MCF 10A (cell line): ENCODE data around the gene PPEF2. TPM values are rescaled to one million over a fixed set of nuclear protein-coding genes. Genes with fewer than 3 reads are reported as not detected.
"Not testable (repeated sequence)": the region's sequence is repeated elsewhere in the genome, so short reads cannot be mapped to it uniquely, and the experiment has no call there.

Experiments
- BruUV-seq: library from RNA; stranded (reverse); fragments of 400-500 nt; replicated peaks from 2 replicates; lab custom pipeline; 2021; lab: Mats Ljungman, UMichigan
- CTCF ChIA-PET: fragments of 300-600 bp; sonication (Branson Sonifier 250); formaldehyde crosslinking; extraction: SDS; loops from one replicate; lab custom pipeline; 2021; ENCODE audit warnings: antibody characterized with exemption, inconsistent platforms; lab: Yijun Ruan, JAX
- POLR2A ChIA-PET: fragments of 300-600, 350-650 bp; sonication (Branson Sonifier 250); formaldehyde crosslinking; extraction: SDS; loops from one replicate; lab custom pipeline; 2020; ENCODE audit warnings: antibody characterized with exemption, inconsistent platforms; lab: Yijun Ruan, JAX
- DNase-seq: peaks from one replicate; pipeline ENCODE4 v3.0.0-alpha.2; 2018; ENCODE audit not compliant: unreplicated experiment
- H3K27ac Mint-ChIP-seq: one replicate; pipeline ENCODE4 v1.8.0; 2022; ENCODE audit warnings: mild to moderate bottlenecking, low read depth, mixed read lengths; ENCODE audit not compliant: unreplicated experiment
- H3K27me3 Mint-ChIP-seq: one replicate; pipeline ENCODE4 v1.8.0; 2022; ENCODE audit warnings: mixed read lengths; ENCODE audit not compliant: insufficient read depth, unreplicated experiment
- H3K36me3 Mint-ChIP-seq: one replicate; pipeline ENCODE4 v1.8.0; 2022; ENCODE audit warnings: mild to moderate bottlenecking, moderate library complexity, mixed read lengths; ENCODE audit not compliant: insufficient read depth, unreplicated experiment
- H3K4me1 Mint-ChIP-seq: one replicate; pipeline ENCODE4 v1.8.0; 2022; ENCODE audit warnings: mixed read lengths; ENCODE audit not compliant: insufficient read depth, unreplicated experiment
- H3K4me3 Mint-ChIP-seq: one replicate; pipeline ENCODE4 v1.8.0; 2022; ENCODE audit warnings: mild to moderate bottlenecking, moderate library complexity, mixed read lengths; ENCODE audit not compliant: unreplicated experiment
- H3K9me3 Mint-ChIP-seq: one replicate; pipeline ENCODE4 v1.8.0; 2022; ENCODE audit warnings: mixed read lengths; ENCODE audit not compliant: unreplicated experiment
- CTCF ChIP-seq: fragments of 200-600 bp; IDR thresholded peaks from one replicate; pipeline ENCODE4 v1.8.0; 2022; ENCODE audit warnings: antibody characterized with exemption, mild to moderate bottlenecking; ENCODE audit not compliant: unreplicated experiment
- intact Hi-C: fragments of 100-400 bp; cut with micrococcal nuclease; formaldehyde crosslinking; loops from 2 replicates; pipeline ENCODE4 v1.14.1; 2022
- total RNA-seq: library from RNA; stranded (reverse); gene quantifications from 2 replicates; pipeline ENCODE4 v1.2.3, GENCODE V29; 2022

PPEF2 gene
- total RNA-seq, 1 experiment from 2014 or later: not detected

- Mint-ChIP-seq H3K36me3 (peaks cover 5% of the 10 kb centered on the region), H3K4me1 (no peaks in the 10 kb centered on the region), H3K27ac (no peak overlapping the region), H3K4me3 (no peak overlapping the region), H3K9me3 (no peaks in the 10 kb centered on the region), H3K27me3 (no peaks in the 10 kb centered on the region)
- CTCF ChIA-PET: no interaction called here
- intact Hi-C loops: loop anchor here (5.0 kb wide), 1 partner anchor 147 kb away; no protein-coding TSS in a partner anchor
- no peak for TF ChIP-seq CTCF
- BruUV-seq: no TSS peak
- POLR2A ChIA-PET: no interaction called here
- DNase-seq: no peak
These were observed 17.7 kb upstream of the PPEF2 start for GRCh38 chr4:75919920-75920319.

GRCh38 chr4:75916091-75916661 is 13.9 kb upstream of the PPEF2 start:
- H3K27ac Mint-ChIP-seq: peak overlapping the region; percentile 31
- no peak overlapping the region for H3K4me3 Mint-ChIP-seq
- H3K27me3 Mint-ChIP-seq: no peaks in the 10 kb centered on the region
- peaks cover 5% of the 10 kb centered on the region for H3K36me3 Mint-ChIP-seq
- peak; percentile 35 for DNase-seq
- no peaks in the 10 kb centered on the region for H3K4me1 Mint-ChIP-seq
- ChIA-PET CTCF (interaction anchor here (0.6 to 6.0 kb wide), 19 partner anchors 9 to 1153 kb away, joined by 3 to 66 read pairs (median 4); partner anchors contain the start of gene NAAA), POLR2A (interaction anchor here (0.6 to 0.8 kb wide), 2 partner anchors 75 to 719 kb away, joined by 3 to 4 read pairs; partner anchors contain the start of gene SDAD1)
- intact Hi-C loops: loop anchor here (2.0 to 5.0 kb wide), 2 partner anchors 25 to 151 kb away; partner anchors contain the start of gene NAAA
- peaks cover under 1% of the 10 kb centered on the region for H3K9me3 Mint-ChIP-seq
- BruUV-seq: no TSS peak
- peak; percentile 79 for TF ChIP-seq CTCF

- no peak for TF ChIP-seq CTCF
- ChIA-PET CTCF (interaction anchor here (0.6 to 6.0 kb wide), 6 partner anchors 12 to 165 kb away, joined by 3 to 66 read pairs (median 3); partner anchors contain the start of gene NAAA), POLR2A (no interaction called here)
- Mint-ChIP-seq H3K9me3 (peaks cover 9% of the 10 kb centered on the region), H3K27me3 (no peaks in the 10 kb centered on the region), H3K4me1 (peaks cover 6% of the 10 kb centered on the region), H3K27ac (no peak overlapping the region), H3K36me3 (peaks cover 7% of the 10 kb centered on the region), H3K4me3 (no peak overlapping the region)
- DNase-seq: no peak
- intact Hi-C loops: no loop called here
- no TSS peak for BruUV-seq
These were observed 10.7 kb upstream of the PPEF2 start for GRCh38 chr4:75912968-75913367.

GRCh38 chr4:75910831-75911230 is 8.6 kb upstream of the PPEF2 start:
- H3K4me3 Mint-ChIP-seq, DNase-seq, H3K4me1 Mint-ChIP-seq, H3K36me3 Mint-ChIP-seq, H3K9me3 Mint-ChIP-seq, H3K27me3 Mint-ChIP-seq, BruUV-seq, intact Hi-C loops, H3K27ac Mint-ChIP-seq: not testable (repeated sequence)
- ChIA-PET CTCF (interaction anchor here (0.7 to 3.5 kb wide), 2 partner anchors 8 to 15 kb away, joined by 3 to 27 read pairs; partner anchors contain the start of gene PPEF2), POLR2A (interaction anchor here (0.6 kb wide), 1 partner anchor 195 kb away, joined by 3 read pairs; no protein-coding TSS in a partner anchor)
